ENCODE results near the gene NFATC4.
"Not testable (repeated sequence)": the region's sequence is repeated elsewhere in the genome, so short reads cannot be mapped to it uniquely, and the experiment has no call there.

The NFATC4 gene

DNA sequence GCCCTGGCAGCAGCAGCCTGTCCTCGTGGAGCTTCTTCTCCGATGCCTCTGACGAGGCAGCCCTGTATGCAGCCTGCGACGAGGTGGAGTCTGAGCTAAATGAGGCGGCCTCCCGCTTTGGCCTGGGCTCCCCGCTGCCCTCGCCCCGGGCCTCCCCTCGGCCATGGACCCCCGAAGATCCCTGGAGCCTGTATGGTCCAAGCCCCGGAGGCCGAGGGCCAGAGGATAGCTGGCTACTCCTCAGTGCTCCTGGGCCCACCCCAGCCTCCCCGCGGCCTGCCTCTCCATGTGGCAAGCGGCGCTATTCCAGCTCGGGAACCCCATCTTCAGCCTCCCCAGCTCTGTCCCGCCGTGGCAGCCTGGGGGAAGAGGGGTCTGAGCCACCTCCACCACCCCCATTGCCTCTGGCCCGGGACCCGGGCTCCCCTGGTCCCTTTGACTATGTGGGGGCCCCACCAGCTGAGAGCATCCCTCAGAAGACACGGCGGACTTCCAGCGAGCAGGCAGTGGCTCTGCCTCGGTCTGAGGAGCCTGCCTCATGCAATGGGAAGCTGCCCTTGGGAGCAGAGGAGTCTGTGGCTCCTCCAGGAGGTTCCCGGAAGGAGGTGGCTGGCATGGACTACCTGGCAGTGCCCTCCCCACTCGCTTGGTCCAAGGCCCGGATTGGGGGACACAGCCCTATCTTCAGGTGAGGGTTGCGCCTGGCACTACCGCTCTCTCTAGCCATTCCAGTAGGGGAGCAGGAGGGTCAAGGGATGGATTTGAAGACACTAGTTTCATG, 2.1 kb downstream of the NFATC4 start:
- Histone ChIP-seq H3K27ac (ENCODE audit: low read length) (no peak overlapping the region), H3K4me1 (ENCODE audit: control insufficient read depth in 1 of 2, insufficient read depth in 2 of 2, low read length in 2 of 2) (peaks cover 6 to 22% of the 10 kb centered on the region in 2 donors), H3K9me3 (ENCODE audit: control insufficient read depth in 1 of 2, low read length in 2 of 2) (no peaks in the 10 kb centered on the region)

DNA sequence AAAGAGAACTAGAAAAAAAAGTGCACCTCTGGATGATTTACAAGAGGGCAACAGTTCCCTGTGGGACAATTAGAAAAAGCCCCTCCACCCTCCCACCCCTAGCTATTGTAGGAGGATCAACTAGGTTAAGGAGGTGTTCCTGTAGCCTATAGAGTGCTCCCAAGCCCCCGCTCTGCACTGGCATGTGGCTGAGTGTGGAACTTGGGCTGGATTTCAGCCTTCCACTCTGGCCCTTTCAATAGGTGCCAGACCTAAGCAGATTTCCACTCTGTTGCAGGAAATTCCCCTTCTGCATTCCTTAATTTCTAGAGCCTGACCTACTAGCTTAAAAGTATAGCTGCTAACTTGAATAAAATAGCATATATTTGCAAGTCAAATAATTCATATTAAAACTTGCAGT, 2.8 kb downstream of the NFATC4 start:
- no peak overlapping the region for H3K27ac ChIP-seq (ENCODE audit: low read length)
- no peaks in the 10 kb centered on the region for H3K9me3 ChIP-seq (ENCODE audit: control insufficient read depth in 1 of 2, low read length in 2 of 2)
- H3K4me1 ChIP-seq (ENCODE audit: control insufficient read depth in 1 of 2, insufficient read depth in 2 of 2, low read length in 2 of 2), result peaks cover 0 to 17% of the 10 kb centered on the region in 2 donors
- no peak overlapping the region for H3K4me3 ChIP-seq (ENCODE audit: low read depth in 1 of 2, low read length in 2 of 2)
- H3K27me3 ChIP-seq (ENCODE audit: low read depth, low read length), result no peaks in the 10 kb centered on the region
- H3K36me3 ChIP-seq (ENCODE audit: control insufficient read depth in 1 of 2, insufficient read depth in 2 of 2, low read length in 2 of 2), result peaks cover 5 to 34% of the 10 kb centered on the region in 2 donors

More for the DNA sequence above, 2.1 kb downstream of the NFATC4 start:
- H3K4me3 ChIP-seq (ENCODE audit: low read depth in 1 of 2, low read length in 2 of 2), result no peak overlapping the region
- H3K27me3 ChIP-seq (ENCODE audit: low read depth, low read length), result no peaks in the 10 kb centered on the region
- peaks cover 5 to 28% of the 10 kb centered on the region in 2 donors for H3K36me3 ChIP-seq (ENCODE audit: control insufficient read depth in 1 of 2, insufficient read depth in 2 of 2, low read length in 2 of 2)

GRCh38 chr14:24371605-24372004, 3.6 kb downstream of the NFATC4 start:
- H3K4me1 ChIP-seq (ENCODE audit: control insufficient read depth in 1 of 2, insufficient read depth in 2 of 2, low read length in 2 of 2), result peaks cover 0 to 22% of the 10 kb centered on the region in 2 donors

DNA sequence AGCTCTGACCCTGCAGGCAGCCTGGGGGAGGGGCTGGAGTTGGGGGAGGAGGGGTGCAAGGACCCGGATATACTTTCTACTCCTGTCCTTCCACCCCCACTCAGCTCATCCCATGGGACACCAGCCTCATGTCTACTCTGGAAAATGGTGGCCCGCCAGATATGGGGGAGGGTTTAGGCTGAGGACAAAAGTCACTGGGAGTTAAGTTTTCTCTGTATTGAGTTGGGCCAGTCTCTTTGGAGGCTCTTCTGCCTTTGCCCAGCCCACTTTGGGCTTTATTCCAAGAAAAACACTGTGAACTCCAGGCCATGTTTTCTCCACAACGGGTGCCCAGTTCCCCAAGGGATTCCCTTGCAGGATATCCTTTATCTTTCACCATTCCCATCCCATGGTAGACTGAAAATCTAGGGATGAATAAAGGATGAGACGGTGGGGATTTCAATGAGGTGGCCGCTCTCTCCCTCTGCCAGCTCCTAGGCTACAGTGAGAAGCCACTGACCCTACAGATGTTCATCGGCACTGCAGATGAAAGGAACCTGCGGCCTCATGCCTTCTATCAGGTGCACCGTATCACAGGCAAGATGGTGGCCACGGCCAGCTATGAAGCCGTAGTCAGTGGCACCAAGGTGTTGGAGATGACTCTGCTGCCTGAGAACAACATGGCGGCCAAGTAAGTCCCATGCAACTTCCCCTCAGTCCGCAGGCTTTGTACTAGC, 4.9 kb downstream of the NFATC4 start:
- peaks cover 0 to 32% of the 10 kb centered on the region in 2 donors for H3K4me1 ChIP-seq (ENCODE audit: control insufficient read depth in 1 of 2, insufficient read depth in 2 of 2, low read length in 2 of 2)
- no peaks in the 10 kb centered on the region for H3K27me3 ChIP-seq (ENCODE audit: low read depth, low read length)
- no peak overlapping the region for H3K27ac ChIP-seq (ENCODE audit: low read length)
- no peak overlapping the region for H3K4me3 ChIP-seq (ENCODE audit: low read depth in 1 of 2, low read length in 2 of 2)
- H3K36me3 ChIP-seq (ENCODE audit: control insufficient read depth in 1 of 2, insufficient read depth in 2 of 2, low read length in 2 of 2), result peaks cover 5 to 44% of the 10 kb centered on the region in 2 donors
- H3K9me3 ChIP-seq (ENCODE audit: control insufficient read depth in 1 of 2, low read length in 2 of 2), result no peaks in the 10 kb centered on the region

More at GRCh38 chr14:24371605-24372004, 3.6 kb downstream of the NFATC4 start:
- not testable (repeated sequence) for H3K27ac ChIP-seq (ENCODE audit: low read length); H3K4me3 ChIP-seq (ENCODE audit: low read depth in 1 of 2, low read length in 2 of 2); H3K27me3 ChIP-seq (ENCODE audit: low read depth, low read length); H3K9me3 ChIP-seq (ENCODE audit: control insufficient read depth in 1 of 2, low read length in 2 of 2)
- peaks cover 5 to 42% of the 10 kb centered on the region in 2 donors for H3K36me3 ChIP-seq (ENCODE audit: control insufficient read depth in 1 of 2, insufficient read depth in 2 of 2, low read length in 2 of 2)

GRCh38 chr14:24376448-24377070, 8.6 kb downstream of the NFATC4 start:
- Histone ChIP-seq H3K36me3 (ENCODE audit: control insufficient read depth in 1 of 2, insufficient read depth in 2 of 2, low read length in 2 of 2) (peaks cover 5 to 38% of the 10 kb centered on the region in 2 donors), H3K9me3 (ENCODE audit: control insufficient read depth in 1 of 2, low read length in 2 of 2) (no peaks in the 10 kb centered on the region), H3K27me3 (ENCODE audit: low read depth, low read length) (no peaks in the 10 kb centered on the region), H3K27ac (ENCODE audit: low read length) (no peak overlapping the region), H3K4me3 (ENCODE audit: low read depth in 1 of 2, low read length in 2 of 2) (no peak overlapping the region), H3K4me1 (ENCODE audit: control insufficient read depth in 1 of 2, insufficient read depth in 2 of 2, low read length in 2 of 2) (peaks cover 0 to 24% of the 10 kb centered on the region in 2 donors)

DNA sequence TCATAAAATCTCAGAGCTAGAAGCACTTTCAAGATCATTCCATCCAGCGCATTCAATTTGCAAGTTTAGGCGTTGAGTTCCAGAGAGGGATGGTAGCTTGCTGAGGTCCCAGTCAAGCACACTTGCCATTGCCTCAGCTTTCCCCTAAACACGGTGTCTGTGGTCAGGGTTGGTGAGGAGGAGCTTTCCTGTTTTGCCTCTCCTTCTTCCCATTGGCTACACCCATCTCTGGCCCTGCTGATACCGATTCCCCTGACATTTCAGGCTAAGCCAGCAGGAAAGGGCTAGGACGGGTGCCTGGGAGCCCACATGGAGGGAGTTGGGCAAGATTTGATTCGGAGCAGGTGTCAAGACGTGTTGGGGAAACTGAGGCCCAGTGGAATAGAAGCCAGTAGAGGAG, 9.1 kb downstream of the NFATC4 start:
- Histone ChIP-seq H3K27me3 (ENCODE audit: low read depth, low read length) (no peaks in the 10 kb centered on the region), H3K4me3 (ENCODE audit: low read depth in 1 of 2, low read length in 2 of 2) (no peak overlapping the region), H3K4me1 (ENCODE audit: control insufficient read depth in 1 of 2, insufficient read depth in 2 of 2, low read length in 2 of 2) (peaks cover 0 to 22% of the 10 kb centered on the region in 2 donors), H3K9me3 (ENCODE audit: control insufficient read depth in 1 of 2, low read length in 2 of 2) (no peaks in the 10 kb centered on the region), H3K27ac (ENCODE audit: low read length) (no peak overlapping the region), H3K36me3 (ENCODE audit: control insufficient read depth in 1 of 2, insufficient read depth in 2 of 2, low read length in 2 of 2) (peaks cover 5 to 35% of the 10 kb centered on the region in 2 donors)

GRCh38 chr14:24377657-24378056, 9.7 kb downstream of the NFATC4 start:
- peaks cover 5 to 30% of the 10 kb centered on the region in 2 donors for H3K36me3 ChIP-seq (ENCODE audit: control insufficient read depth in 1 of 2, insufficient read depth in 2 of 2, low read length in 2 of 2)
- no peaks in the 10 kb centered on the region for H3K27me3 ChIP-seq (ENCODE audit: low read depth, low read length)
- H3K4me1 ChIP-seq (ENCODE audit: control insufficient read depth in 1 of 2, insufficient read depth in 2 of 2, low read length in 2 of 2), result peaks cover 0 to 17% of the 10 kb centered on the region in 2 donors
- H3K27ac ChIP-seq (ENCODE audit: low read length), result no peak overlapping the region
- H3K9me3 ChIP-seq (ENCODE audit: control insufficient read depth in 1 of 2, low read length in 2 of 2), result no peaks in the 10 kb centered on the region
- no peak overlapping the region for H3K4me3 ChIP-seq (ENCODE audit: low read depth in 1 of 2, low read length in 2 of 2)

GRCh38 chr14:24378327-24378726, 10.3 kb downstream of the NFATC4 start:
- Histone ChIP-seq H3K4me1 (ENCODE audit: control insufficient read depth in 1 of 2, insufficient read depth in 2 of 2, low read length in 2 of 2) (peaks cover 0 to 17% of the 10 kb centered on the region in 2 donors), H3K27ac (ENCODE audit: low read length) (no peak overlapping the region), H3K27me3 (ENCODE audit: low read depth, low read length) (no peaks in the 10 kb centered on the region), H3K36me3 (ENCODE audit: control insufficient read depth in 1 of 2, insufficient read depth in 2 of 2, low read length in 2 of 2) (peaks cover 5 to 24% of the 10 kb centered on the region in 2 donors), H3K4me3 (ENCODE audit: low read depth in 1 of 2, low read length in 2 of 2) (no peak overlapping the region), H3K9me3 (ENCODE audit: control insufficient read depth in 1 of 2, low read length in 2 of 2) (no peaks in the 10 kb centered on the region)

GRCh38 chr14:24378981-24379906, 11.3 kb downstream of the NFATC4 start:
- no peak overlapping the region for H3K4me3 ChIP-seq (ENCODE audit: low read depth in 1 of 2, low read length in 2 of 2)
- H3K27me3 ChIP-seq (ENCODE audit: low read depth, low read length), result no peaks in the 10 kb centered on the region
- peaks cover 0 to 17% of the 10 kb centered on the region in 2 donors for H3K4me1 ChIP-seq (ENCODE audit: control insufficient read depth in 1 of 2, insufficient read depth in 2 of 2, low read length in 2 of 2)
- H3K36me3 ChIP-seq (ENCODE audit: control insufficient read depth in 1 of 2, insufficient read depth in 2 of 2, low read length in 2 of 2), result peaks cover 5 to 18% of the 10 kb centered on the region in 2 donors
- no peak overlapping the region for H3K27ac ChIP-seq (ENCODE audit: low read length)
- no peaks in the 10 kb centered on the region for H3K9me3 ChIP-seq (ENCODE audit: control insufficient read depth in 1 of 2, low read length in 2 of 2)

DNA sequence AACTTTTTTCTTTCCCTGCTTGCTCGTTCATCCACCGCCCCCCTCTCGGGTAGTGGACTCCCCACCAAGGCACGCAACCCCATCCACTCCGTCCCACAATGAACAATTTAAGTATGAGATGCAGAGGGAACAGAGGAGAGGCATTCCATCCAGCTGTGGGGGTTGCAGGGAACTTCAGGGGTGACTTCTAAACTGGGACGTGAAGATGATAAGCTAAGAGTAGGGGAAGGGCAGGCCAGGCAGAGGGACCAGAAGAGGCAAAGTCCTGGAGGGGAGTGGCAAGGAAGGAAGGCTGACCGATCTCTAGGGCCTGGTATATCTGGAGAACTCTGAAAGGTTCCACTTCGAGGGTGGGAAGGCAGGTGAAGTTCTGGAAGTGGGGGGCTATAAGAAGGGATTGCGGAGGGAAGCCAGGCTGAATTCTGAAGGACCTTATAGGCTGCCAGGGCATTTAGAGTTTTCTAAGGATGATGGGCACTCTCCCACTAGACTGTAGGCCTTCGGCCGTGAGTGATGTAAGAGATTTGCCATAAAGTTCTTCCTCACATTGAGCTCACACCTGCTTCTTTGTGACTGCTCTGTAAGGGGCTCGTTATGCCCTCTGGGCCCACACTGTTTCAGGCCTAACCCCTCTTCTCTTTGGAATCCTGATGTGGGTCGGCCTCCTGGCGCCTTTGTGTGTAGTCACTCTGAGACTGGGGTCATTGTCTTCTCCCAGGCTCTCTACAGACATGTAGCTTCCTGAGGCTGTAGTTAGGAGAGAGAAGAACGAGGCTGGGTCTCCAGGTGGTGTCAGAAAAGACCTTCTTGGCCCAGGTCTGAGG, 12.1 kb downstream of the NFATC4 start:
- peaks cover 0 to 15% of the 10 kb centered on the region in 2 donors for H3K36me3 ChIP-seq (ENCODE audit: control insufficient read depth in 1 of 2, insufficient read depth in 2 of 2, low read length in 2 of 2)
- H3K27me3 ChIP-seq (ENCODE audit: low read depth, low read length), result no peaks in the 10 kb centered on the region
- no peaks in the 10 kb centered on the region for H3K9me3 ChIP-seq (ENCODE audit: control insufficient read depth in 1 of 2, low read length in 2 of 2)
- H3K4me3 ChIP-seq (ENCODE audit: low read depth in 1 of 2, low read length in 2 of 2), result no peak overlapping the region
- H3K4me1 ChIP-seq (ENCODE audit: control insufficient read depth in 1 of 2, insufficient read depth in 2 of 2, low read length in 2 of 2), result peaks cover 0 to 17% of the 10 kb centered on the region in 2 donors
- no peak overlapping the region for H3K27ac ChIP-seq (ENCODE audit: low read length)
